HG03439 (cell line): Measurements from ENCODE around the gene CPNE9.

Experiments
- ATAC-seq: cut with Tn5 transposase; IDR thresholded peaks from one replicate; pipeline ENCODE4 v1.9.1; 2021; ENCODE audit warnings: mild to moderate bottlenecking, moderate library complexity; ENCODE audit not compliant: unreplicated experiment

The CPNE9 gene

GRCh38 chr3:9715136-9715535 is 11.5 kb downstream of the CPNE9 start:
- no peak for ATAC-seq

GRCh38 chr3:9715764-9716437 is 12.3 kb downstream of the CPNE9 start:
- ATAC-seq, result no peak

GRCh38 chr3:9716801-9717555 is 13.3 kb downstream of the CPNE9 start:
- ATAC-seq, result no peak

- no peak for ATAC-seq
Observed at GRCh38 chr3:9717563-9717962, 13.9 kb downstream of the CPNE9 start.

- no peak for ATAC-seq
Observed at GRCh38 chr3:9718118-9718517, 14.5 kb downstream of the CPNE9 start.

GRCh38 chr3:9721015-9721699 is 17.5 kb downstream of the CPNE9 start:
- ATAC-seq, result no peak

DNA sequence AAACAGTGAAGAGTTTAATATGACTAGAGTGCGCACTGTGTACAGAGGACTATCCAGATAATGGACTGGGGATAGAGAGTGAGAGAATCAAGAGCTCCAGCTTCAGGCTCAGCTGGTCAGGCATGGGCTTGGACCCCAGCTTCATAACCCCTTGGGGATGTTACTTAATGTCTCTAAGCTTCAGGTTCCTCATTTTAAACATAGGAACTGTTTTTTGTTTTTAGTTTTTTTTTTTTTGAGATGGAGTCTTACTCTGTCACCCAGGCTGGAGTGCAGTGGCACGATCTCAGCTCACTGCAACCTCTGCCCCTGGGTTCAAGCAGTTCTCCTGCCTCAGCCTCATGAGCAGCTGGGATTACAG is 18.0 kb downstream of the CPNE9 start:
- ATAC-seq, result no peak

DNA sequence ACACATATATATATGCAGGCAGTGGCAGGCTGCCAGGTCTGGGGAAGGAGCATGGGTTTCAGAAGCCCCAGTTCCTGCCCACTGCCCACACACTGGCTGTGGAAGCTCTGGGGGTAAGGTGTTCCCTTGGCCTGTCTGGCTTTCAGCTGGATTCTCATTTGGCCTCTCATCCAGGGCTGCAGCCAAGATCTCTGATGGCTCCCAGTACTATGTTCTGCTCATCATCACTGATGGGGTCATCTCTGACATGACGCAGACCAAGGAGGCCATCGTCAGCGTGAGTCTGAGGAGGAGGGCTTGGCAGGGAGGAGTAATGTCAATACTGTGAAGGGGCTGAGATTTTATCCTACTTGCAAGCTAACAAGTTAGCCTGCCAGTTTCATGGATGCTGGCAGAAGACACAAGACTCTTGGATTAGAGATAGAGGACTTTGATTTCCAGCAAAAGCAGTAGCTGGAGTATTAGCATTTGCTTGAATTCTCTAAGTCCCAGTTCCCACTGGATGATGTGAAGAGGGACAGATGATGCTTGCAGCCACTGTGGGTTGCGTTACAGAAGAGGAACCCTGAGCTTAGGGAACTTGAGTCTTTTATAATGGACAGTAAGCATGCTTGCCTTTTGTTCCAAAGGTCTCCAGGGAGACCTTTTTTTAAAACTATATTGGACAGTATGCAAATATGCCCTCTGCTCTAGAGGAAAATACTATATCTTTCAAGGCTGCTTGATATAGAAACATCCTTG is 22.3 kb downstream of the CPNE9 start:
- no peak for ATAC-seq

- ATAC-seq, result no peak
Observed at GRCh38 chr3:9727041-9727595, 23.5 kb downstream of the CPNE9 start.

DNA sequence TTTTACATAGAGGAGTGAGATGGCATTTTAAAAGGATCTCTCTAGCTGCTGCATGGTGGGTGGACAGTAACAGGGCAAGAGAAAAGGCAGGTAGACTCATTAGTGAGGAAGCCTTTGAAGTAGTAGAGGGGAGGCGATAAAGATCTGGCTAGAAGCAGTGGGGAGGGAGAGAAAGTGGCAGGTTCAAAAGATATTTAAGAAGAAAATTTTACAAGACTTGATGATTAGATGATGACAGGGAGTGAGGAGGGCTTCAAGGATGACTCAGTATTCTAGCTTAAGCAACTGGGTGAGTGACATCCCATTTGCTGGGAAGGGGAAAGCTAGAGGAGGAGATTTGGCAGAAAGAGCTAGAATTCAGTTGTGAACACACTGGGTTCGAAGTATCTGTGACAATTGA is 24.1 kb downstream of the CPNE9 start:
- ATAC-seq, result no peak

DNA sequence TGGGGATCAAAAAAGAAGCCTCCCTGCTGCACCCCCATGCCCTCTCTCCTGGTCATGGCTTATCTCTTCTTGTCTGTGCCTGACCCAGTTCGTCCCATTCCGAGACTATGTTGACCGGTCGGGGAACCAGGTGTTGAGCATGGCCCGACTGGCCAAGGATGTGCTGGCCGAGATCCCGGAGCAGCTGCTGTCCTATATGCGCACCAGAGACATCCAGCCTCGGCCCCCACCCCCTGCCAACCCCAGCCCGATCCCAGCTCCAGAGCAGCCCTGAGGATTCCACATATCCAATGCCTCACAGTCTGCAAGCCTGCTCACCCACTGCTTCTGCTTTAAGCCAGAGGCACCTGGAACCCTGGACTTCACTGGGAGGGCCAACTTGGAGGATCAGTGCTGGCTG is 25.8 kb downstream of the CPNE9 start:
- ATAC-seq, result no peak

GRCh38 chr3:9730657-9731205 is 27.1 kb downstream of the CPNE9 start:
- peak; percentile 43 for ATAC-seq

DNA sequence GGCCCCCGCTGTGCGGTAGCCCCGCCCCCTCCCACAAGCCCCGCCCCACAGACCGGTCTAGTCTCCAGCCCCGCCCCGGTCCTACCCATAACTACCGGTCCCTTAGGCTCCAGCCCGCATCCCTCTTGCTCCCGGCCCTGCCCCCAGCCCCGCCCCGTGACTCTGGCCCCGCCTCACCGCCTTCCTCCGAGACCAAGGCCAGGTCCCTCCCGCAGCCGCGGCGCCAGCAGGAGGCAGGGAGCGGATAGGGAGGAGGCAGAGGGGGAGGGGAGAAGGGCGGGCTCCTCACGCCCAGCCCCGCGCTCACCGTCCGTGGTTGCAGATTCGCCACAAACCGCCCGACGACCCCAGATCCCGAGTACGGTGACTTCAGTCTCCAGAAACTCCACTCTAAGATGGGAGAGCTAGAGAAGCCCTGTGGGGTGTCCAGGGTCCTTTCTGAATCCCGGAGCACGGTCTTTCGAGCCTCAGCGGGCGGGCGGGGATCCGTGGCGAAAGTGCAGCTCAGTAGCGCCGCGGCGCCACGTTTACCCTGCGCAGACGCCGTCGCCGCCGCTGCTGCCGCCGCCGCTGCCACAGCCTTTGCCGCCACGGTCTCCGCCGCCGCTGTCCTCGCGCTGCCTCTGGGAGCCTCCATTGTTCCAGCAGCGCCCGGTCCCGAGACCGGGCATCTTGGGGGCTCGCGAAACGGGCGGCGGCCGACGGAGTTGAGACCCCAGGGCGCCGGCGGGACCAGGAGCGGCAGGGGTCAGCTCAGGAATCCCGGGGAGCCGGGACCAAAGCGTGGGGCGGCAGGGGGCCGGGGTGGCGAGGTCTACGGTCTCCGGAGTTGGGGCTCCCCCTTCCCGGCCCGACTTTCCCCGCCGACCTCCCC is 27.8 kb downstream of the CPNE9 start, which contains the start of gene BRPF1:
BRPF1 (plus strand) TSS at position 530 of the 874 bp plus-strand sequence. CDS start 2,406 bp downstream, outside the sequence.
- peak; percentile 85 for ATAC-seq

DNA sequence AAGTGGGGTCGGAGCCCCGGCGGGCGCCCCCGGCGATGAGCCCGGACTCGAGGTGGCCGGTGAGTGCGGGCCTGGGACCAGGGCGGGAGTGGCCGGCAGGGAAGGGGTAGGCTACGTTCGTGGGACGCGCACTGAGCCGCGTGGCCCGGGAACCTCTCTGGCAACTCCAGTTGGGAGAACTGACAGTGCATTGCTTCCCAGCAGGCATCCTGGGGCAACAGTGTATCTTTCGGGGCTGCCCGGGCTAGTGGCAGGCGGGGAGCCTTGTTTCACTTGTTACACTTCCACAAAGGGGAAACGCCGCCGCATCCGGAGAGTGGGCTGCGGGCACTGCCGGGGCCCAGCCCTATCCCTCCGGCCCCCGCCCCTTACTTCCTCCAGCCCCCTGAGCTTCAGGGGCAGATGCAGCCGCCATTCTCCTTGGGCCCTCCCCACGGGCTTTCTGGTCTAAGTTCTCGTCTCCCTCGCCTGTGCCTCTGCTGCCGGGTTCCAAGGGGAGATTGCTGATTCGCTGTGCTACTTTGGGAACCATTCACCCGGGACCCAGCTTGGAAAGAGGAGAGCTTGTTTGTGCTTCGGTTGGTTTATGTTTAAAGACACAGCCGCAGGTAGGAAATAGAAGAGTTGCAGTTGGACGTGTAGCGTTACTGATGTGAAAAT is 28.6 kb downstream of the CPNE9 start:
- peak; percentile 24 for ATAC-seq

- no peak for ATAC-seq
Observed at GRCh38 chr3:9732740-9733115, 29.1 kb downstream of the CPNE9 start.

DNA sequence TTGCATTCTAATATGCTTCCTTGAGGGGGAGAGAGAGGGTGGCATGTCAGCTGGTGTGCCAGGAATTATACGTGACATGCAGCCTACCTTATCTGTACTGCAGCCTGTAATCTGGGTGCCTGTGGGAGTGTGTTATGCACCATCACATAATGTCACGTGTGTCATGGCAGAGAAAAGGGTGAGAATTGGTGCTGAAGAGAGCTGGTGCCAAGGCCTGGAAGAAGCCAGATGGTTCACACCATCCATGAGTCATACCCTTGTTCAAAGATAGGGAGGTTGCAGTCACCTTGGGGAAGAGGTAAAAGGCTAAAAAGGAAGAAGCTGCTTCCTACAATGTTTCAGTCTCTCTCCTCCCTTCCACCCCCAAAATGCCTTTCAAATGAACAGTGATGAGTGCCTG is 33.2 kb downstream of the CPNE9 start:
- no peak for ATAC-seq

GRCh38 chr3:9739181-9739580 is 35.5 kb downstream of the CPNE9 start:
- no peak for ATAC-seq

GRCh38 chr3:9742560-9742959 is 38.9 kb downstream of the CPNE9 start:
- no peak for ATAC-seq

GRCh38 chr3:9743548-9743947 is 39.9 kb downstream of the CPNE9 start:
- ATAC-seq, result no peak
